GM19468 (cell line): ENCODE results near the gene KCNMA1.

Experiments used
- ATAC-seq: cut with Tn5 transposase; IDR thresholded peaks from one replicate; pipeline ENCODE4 v1.9.1; 2021; ENCODE audit warnings: mild to moderate bottlenecking, moderate library complexity, moderate number of reproducible peaks; ENCODE audit not compliant: unreplicated experiment; ENCODE audit errors: extremely low read depth

The KCNMA1 gene

GRCh38 chr10:76925636-76926405, 711.8 kb downstream of the KCNMA1 start:
- no peak for ATAC-seq

GRCh38 chr10:76922666-76923065, 714.9 kb downstream of the KCNMA1 start:
- no peak for ATAC-seq

- ATAC-seq: no peak
Measured at GRCh38 chr10:76921383-76922010, 716.1 kb downstream of the KCNMA1 start.

- no peak for ATAC-seq
Measured at GRCh38 chr10:76920581-76920980, 717.0 kb downstream of the KCNMA1 start.

DNA sequence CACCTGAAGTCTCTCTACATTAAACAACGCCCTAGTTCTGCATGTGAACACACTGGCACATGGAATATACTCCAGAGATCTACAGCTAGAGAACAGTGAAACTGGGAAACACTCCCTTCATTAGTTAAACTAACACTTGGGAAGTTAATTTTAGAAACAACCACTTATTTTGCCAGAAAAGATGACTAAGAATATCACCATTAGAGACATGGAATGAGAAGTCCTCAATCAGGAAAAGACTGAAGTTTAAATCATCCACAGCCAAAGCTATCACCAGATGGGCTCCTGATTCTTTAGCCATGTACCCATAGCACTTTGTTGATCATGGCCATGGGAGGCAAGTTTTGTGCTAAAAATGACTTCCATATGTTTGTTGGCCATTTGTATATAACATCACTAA, 719.5 kb downstream of the KCNMA1 start:
- no peak for ATAC-seq

DNA sequence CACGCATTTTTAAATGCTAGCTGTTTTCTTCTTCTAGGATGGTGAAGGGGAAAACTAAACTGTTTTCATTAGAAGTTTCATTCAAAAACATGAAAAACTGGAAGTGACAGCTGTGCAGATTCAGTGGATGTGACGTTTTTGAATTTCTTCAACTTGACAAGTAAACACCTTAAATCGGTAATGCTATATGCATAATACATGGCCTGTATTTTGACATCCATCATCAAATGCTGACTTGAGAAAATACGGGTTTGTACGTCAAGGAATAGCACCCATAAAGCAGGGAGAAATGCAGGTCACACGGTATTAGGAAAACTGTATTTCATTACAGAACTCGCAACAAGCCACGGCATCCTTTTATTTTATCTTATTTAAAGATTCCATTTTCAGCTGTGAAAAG, 720.5 kb downstream of the KCNMA1 start:
- ATAC-seq: no peak

DNA sequence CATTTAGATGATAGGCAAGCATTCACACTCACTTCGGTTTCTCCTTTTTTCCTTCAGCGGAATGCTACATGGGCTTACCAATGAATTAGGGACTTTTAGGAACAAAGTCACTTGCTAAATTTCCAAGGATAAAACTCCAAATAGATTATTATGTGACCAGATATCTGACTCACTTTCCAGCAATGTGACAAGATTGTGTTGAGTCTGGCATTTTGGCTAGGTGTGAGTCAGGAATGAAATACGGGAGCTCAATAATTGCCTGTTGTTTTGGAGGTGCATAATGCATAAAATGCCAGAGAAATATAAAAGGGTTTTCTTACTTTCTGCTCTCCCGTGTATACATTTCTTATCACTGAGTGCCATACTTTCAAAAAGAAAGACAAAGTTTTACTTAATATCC, 721.1 kb downstream of the KCNMA1 start:
- no peak for ATAC-seq

DNA sequence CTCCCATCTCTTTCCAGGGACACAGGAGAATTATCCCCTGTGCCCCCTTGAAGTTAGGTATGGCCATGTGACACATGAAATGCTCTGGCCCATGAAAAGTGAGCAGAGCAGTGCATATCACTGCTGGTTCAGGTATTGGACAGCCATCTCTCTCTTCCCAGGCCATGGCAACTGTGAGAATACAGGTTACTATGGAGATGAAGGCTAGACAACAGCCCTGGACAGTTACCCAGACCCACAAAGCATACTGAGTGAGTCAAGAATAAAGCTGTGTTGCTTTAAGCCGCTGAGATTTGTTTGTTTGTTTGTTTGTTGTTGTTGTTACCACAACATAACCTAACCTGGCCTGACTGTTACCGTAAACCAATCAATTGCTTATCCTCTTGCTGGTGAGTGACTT, 722.3 kb downstream of the KCNMA1 start:
- ATAC-seq: no peak

DNA sequence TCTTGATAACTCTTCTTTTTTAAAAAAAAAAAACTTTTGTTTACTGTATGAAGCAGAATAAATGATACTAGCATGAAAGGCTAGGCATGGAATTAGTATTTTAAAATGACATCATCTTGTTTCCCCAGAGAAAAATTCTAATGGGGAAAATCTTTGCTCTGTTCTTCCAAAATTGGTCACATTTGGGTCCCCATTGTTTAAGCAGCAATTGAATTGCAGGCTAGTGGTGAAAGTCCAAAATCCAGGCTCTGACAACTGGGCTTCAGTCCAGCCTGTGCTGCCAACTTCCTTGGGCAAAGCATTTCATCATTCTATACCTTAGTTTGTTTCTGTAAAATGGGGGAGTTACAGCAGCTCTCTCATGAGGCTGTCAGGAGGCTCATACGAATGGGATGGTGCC, 726.4 kb downstream of the KCNMA1 start:
- no peak for ATAC-seq

GRCh38 chr10:76910184-76910962, 727.2 kb downstream of the KCNMA1 start:
- ATAC-seq: no peak

DNA sequence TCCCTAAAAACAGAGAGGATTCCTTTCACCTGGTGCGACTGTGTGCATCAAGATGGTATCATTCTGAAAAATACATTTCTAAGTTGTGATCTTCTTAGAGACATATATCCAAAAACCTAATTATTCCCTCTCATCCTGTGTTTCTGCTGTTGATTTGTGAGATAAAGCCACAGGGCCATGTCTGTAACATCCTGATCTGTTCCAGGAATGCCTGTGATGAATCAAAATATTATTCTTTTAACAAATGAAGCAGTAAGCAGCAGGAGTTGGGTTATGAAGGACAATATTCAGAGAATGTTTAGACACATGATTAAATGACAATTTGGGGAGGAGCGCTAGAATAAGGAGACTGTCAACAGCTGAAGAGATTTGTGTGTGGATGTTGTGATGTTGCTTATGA, 731.4 kb downstream of the KCNMA1 start:
- ATAC-seq: no peak

- ATAC-seq: no peak
Measured at GRCh38 chr10:76905251-76905650, 732.4 kb downstream of the KCNMA1 start.

DNA sequence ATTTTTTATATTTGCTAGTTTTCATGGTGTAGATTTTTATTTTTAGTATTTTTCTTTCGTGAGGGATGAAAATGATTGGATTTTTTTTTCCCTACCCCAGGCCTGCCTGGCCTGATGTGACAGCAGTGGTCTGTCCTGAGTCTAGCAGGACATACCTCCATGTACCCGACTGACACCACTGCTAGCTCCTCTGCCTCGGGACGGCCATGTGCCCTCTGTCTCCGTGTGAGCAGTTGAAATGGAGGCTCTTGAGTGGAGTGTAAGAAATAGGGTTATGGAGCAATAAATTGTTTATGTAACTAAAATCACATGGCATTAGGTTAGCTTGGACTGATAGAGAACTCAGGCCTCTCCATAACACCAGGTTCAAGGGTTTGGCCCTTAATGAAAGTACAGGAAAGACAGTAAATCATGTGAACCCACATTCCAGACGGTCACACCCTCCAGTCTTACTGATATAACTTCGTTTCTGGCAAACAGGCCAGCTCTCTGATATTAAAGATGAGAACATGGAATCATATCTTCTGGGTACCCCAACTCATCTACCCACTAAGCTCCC, 734.1 kb downstream of the KCNMA1 start:
- ATAC-seq: no peak

GRCh38 chr10:76902949-76903348, 734.7 kb downstream of the KCNMA1 start:
- ATAC-seq: no peak

- no peak for ATAC-seq
Measured at GRCh38 chr10:76901701-76902100, 735.9 kb downstream of the KCNMA1 start.

DNA sequence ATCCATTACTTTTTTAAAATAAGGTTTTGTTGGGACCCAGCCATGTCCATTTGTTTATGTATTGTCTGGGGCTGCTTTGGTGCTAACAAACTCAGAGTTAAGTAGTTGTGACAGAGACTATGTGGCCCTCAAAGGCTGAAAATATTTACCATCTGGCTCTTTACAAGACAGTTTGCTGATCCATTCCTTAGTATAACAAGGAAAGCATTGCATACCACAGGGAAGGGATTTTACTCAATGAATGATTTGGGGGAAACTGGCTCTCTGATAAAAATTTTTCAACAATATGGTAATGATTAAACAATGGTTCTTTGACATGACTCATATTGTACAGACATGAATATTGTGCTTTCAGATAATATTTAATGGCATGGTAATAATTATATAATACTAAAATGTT, 738.1 kb downstream of the KCNMA1 start:
- ATAC-seq: no peak

- ATAC-seq: no peak
Measured at GRCh38 chr10:76892766-76893479, 744.7 kb downstream of the KCNMA1 start.

DNA sequence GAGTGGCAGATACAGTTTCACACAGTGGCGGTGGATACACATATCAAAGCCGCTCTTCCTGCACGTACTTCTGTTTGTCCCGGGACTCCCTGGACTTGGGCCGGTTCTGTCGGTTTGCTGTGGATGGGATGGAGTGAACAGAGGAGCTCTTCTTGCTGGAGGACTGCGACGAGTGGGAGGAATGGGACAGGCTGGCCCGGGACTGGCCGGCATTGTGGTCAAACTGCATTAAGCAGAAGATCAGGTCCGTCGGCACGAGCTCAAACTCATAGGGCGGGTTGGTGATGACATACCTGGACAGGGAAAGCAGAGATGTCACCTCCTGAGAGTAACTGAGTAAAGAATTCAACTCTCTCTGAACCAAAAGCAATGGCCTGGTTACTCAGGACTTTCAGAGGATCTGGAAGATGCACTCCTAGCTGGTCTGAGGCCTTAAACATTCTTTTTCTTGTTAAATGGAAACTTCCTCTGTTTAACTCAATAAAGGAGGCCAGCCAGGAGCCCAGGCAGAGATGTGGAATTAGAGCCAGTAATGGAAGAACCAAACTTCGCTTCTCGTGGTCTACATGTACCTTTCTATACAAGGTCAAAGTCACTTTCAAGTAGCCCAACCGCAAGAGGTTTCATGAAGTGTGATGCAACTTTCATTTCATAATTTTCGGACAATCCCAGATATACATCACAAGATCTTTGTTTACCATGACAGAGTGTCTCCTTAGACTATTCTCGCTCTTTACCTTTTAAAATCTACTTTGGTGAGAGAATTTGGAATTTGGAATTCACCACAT, 750.2 kb downstream of the KCNMA1 start:
- no peak for ATAC-seq

- ATAC-seq: no peak
Measured at GRCh38 chr10:76885816-76886215, 751.8 kb downstream of the KCNMA1 start.
